HG02763 (cell line): ENCODE data around the gene STOX2.

Experiments
- ATAC-seq: cut with Tn5 transposase; IDR thresholded peaks from one replicate; pipeline ENCODE4 v1.9.1; 2021; ENCODE audit warnings: mild to moderate bottlenecking, moderate library complexity; ENCODE audit not compliant: unreplicated experiment

Gene STOX2

DNA sequence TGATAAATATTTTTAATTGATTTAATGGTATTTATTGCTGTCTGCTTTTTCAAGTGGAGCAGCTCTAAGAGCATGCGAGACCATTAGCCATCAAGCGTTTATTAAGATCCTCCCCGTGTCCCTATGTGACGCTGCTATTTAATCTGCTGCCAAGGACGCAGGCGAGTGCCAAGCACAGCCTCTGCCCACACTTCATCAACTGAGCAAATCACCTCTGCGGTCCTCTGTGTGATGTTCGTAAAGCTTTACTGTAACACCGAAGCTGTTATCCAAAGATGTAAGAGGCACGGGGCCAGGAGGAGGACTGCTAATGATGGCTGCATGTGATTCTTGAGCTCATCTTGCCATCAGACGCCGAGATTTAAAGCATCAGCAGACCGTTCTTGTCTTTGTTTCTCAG lies 79.5 kb downstream of the STOX2 start:
- no peak for ATAC-seq

DNA sequence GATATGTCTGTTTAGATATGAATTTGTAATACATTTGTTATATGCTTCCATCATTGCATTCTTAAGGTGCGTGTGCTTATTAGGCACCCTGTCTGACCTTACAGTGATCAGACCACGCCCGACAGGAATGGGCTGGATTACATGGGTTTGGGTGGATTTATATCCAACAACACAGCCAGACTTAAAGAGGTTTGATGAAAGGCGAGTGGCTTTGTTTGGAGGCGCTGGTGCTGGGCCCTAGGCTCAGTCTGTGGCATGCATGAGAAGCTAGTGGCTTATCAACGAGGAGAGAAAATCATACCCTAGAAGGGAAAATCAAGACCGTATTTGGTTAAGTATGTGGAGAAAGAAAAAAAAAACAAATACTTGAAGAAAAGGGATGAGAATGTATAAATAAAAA lies 80.7 kb downstream of the STOX2 start:
- no peak for ATAC-seq

DNA sequence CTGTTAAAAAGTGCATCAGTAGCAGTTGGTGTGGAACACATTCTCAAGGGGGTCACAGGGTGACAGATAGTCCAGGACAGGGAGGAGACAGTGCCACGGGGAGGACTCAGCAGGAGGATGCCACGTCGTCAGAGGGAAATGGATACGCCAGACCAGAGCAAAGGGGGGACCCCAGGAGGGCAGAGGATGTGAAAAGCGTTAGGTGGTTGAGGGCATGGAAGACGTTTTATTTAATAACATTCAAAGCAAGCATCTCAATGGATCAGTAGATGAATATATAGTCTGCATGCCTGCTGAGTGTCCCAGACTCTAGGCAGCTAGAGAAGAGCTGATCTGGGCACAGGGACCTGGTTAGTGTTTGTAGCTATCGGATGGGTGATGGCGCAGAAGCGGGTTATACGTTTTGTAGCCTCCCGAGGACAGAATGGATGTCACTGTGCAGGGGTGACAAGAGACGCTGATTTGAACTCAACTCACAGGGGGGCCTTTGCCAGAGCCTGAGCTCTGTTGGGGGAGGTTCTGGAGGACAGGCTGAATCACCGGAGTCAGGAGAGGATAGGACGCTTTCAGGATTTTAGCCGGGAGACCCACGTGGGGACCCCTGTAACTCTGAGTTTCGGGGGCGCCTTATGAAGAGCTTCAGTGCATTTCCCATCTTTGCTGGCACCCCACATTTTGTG lies 81.3 kb downstream of the STOX2 start:
- no peak for ATAC-seq

GRCh38 chr4:183986971-183987946 lies 82.2 kb downstream of the STOX2 start:
- ATAC-seq: no peak

DNA sequence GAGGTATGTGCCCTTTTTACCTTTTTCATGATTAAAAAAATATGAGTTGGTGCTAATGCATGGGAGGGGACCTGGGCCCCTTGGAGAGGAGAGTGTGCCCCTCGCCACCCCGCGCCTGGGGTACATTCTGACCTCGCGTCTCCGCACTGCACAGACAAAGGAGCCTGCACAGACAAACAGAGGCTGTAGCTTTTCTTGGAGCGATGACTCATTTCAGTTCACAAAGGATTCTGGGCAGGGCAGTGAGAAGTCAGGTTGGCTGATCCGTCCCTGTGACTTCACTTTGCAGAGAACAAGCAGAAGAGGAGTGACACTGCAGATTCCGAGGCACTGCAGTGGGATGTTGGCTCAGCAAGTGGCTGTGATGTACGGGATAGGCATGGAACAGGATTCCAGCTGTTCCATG lies 82.9 kb downstream of the STOX2 start:
- no peak for ATAC-seq

GRCh38 chr4:183988874-183989273 lies 83.8 kb downstream of the STOX2 start:
- no peak for ATAC-seq

GRCh38 chr4:183989461-183989860 lies 84.4 kb downstream of the STOX2 start:
- no peak for ATAC-seq

DNA sequence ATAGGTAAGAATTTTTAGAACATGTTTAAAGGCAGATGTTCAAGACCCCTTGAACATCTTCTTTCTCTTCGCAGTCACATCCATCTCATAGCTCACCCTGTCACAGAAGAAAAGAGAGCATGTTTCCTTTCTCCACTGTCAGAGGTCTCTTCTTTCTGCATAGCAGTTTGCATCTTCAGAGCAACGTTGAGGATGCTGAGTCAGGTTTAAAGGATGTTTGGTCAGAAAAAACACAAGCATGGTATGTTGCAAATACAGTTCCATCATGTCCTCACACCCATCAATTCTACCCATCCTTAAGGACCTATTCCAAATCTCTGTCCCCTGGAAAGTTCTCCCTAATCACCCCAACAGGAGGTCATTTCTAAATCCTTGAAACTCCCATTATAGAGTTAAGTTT lies 84.8 kb downstream of the STOX2 start:
- ATAC-seq: no peak

DNA sequence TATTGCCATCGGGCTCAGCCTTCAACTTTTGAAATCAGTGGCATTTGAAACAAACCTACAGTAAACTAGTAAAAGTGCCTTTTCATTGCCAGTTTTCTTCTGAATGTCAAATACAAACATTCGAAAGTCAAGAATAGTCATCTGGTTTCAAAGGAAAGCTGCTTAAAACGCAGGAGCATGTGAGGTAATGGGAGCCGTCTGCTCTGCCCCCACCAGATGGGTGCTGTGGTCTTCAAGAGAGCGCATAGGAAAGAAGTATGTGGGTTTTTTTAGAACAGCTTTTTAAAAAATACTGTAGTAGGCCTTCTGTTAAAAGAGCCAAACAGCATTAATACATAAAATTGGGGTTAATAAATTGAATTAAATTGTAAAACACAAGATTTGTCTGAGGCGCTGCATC lies 88.6 kb downstream of the STOX2 start:
- ATAC-seq: no peak

- ATAC-seq: no peak
These were observed 90.5 kb downstream of the STOX2 start for GRCh38 chr4:183995570-183995969.

DNA sequence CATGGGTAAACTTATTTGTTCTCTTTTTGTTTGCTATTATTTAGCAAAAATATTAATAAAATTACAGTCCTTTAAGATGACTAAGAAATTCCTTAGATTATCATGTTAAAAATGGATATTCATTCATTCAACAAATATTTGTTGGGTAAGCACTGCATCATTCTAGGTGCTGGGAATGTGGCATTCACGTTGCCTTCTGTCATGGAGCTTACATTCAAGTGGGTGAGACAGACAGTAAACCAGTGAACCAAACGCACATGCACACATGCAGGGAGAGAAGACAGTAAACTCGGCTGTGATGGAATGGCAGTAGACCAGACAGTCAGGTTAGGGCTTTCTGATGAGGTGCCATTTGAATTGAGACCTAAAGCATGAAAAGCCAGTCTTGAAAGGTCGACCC lies 91.8 kb downstream of the STOX2 start:
- no peak for ATAC-seq

DNA sequence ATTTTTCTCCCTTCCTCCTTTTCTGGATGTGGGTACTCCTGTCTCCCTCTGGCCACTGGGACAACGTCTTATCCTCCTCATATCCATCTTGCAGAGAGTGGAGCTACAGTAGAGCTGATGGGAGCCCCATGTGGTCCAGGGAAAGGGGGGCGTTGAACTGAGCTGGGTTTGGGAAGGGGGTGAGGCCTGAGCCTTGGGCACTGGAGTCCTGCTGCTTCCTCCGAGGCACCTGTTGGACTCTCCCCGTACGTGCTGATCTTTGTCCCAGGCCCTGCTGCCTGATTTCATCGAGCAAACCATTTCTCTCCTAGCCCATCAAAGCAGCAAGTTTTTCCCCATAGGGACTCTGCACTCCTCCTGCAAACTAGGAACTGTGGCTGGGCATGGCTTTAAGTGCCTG lies 94.3 kb downstream of the STOX2 start:
- no peak for ATAC-seq

DNA sequence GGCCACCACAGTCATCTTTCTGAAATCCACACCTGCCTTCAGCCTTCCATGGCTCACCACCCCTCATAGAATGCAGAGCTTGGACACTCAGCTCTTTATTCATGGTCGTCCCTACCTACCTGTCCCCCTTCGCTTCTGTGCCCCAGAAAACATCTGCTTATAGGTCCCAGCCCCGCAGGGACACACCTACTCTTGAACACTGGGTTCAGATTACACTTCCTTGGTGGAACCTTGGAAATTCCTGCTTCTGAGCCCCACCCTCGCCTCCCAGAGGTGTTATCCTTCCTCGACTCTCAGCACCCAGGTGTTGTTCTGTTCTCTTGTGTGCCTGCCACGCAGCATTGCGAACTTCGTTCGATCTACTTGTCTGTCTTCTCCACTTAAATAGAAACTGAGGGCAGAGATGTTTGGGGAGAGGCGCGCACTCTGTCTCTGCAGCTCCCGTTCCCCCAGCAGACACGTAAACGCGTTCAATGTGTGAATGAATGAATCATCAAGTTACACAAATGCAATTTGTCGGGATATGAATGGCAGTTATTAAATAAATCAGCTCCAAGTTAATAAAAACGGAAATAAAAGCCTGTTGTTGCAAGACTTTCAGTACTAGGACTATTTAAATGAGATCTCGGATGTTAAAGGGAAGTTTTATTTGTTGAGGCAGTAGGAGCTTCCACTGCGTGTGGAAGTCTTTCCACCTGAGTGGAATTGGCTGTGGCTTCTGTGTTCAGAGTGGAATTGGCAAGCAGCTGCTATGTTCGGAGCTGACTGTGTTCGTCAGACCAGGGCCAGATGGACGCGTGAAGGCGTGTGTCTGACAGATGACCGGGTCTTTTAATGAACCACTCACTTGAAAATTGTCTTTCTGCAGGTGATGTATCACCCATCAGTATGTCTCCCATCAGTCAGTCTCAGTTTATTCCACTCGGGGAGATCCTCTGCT lies 95.6 kb downstream of the STOX2 start:
- ATAC-seq: no peak

DNA sequence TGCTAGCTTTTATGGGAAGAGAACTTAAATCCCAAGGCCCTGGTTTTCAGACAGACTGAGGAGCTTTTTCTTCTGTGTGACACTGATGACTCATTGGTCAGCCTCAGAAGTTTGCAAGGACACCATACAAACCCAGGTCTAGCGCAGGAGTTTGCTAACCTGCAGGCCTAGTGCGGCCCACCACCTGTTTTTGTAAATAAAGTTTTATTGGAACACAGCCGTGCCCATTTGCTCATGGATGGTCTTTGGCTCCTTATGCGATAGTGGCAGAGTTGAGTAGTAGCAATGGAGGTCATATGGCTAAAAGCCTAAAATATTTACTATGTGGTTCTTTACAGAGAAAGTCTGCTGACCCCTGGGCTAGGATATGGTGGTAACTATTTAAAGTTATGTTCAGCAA lies 98.3 kb downstream of the STOX2 start:
- ATAC-seq: no peak

DNA sequence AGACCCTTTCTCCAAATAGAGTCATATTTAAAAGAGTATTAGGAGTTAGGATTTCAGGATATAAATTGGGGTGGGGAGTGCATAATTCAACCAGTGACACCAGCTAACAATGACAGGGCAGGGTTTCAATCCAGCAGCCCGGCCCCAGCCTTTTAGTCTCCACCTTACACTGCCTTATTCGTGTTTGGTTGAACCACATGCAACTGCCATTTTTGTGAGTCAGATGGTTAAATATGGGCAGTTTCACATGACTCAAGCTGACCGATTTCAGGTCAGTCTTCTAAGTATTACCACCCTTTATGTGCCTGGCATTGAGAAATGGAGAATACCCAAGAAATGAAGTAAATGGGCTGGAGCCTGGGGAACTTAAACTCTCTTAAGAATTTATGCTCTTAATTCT lies 102.8 kb downstream of the STOX2 start:
- ATAC-seq: no peak

DNA sequence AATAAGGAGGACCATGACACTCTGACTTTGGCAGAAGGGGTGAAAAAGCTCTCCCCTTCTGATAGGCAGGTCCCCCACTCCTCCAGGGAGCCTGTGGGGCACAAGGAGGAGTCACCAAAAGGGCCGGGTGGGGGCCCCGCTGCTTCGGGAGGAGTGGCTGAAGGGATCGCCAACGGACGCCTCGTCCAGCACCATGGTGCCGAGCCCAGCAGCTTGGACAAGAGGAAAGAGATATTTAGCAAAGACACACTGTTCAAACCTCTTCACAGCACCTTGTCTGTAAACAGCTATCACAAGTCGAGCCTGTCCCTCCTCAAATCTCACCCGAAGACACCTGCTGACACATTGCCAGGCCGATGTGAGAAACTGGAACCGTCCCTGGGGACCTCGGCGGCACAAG lies 105.6 kb downstream of the STOX2 start:
- ATAC-seq: no peak

GRCh38 chr4:184011826-184012380 lies 106.8 kb downstream of the STOX2 start:
- no peak for ATAC-seq

DNA sequence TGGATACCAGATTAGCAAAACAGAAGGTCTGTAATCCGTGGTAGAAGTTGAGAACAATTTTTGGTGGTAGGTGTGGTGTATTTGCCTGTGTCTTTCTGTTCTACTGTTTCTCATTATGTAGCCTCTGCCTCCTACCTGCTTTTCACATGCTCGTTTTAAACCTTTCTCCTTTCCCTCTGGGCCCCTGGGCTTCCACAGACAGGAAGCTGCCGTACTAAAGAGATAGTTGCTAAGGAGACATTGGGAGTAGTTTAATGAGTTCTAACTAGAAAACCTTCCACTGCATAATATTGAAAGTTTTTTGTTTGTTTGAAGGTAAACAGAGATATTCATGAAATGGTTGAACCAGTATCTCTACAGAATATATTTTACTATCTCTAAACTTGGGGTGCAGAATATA lies 107.8 kb downstream of the STOX2 start:
- no peak for ATAC-seq

GRCh38 chr4:184014301-184014700 lies 109.2 kb downstream of the STOX2 start:
- ATAC-seq: no peak

- ATAC-seq: no peak
These were observed 111.9 kb downstream of the STOX2 start for GRCh38 chr4:184016759-184017668.
